Measurements from ENCODE around the gene ARL6IP5. TPM values are rescaled to one million over a fixed set of nuclear protein-coding genes. Genes with fewer than 3 reads are reported as not detected.

ARL6IP5 gene
- total RNA-seq, 3 donors from 2014 or later, result 50.1 to 58.6 (median 58.5) TPM

GRCh38 chr3:69095636-69096035 lies 10.9 kb downstream of the ARL6IP5 start:
- peak in 1 of 2 donors; percentile 21 for ATAC-seq
- H3K36me3 Mint-ChIP-seq (ENCODE audit: insufficient read depth), result peaks cover 16% of the 10 kb centered on the region
- no peak for DNase-seq

GRCh38 chr3:69096299-69096698 lies 11.6 kb downstream of the ARL6IP5 start:
- Mint-ChIP-seq H3K4me3 (peak overlapping the region; percentile 66), H3K9me3 (no peaks in the 10 kb centered on the region), H3K27me3 (ENCODE audit: low read depth) (no peaks in the 10 kb centered on the region), H3K4me1 (ENCODE audit: low read depth) (peaks cover 76% of the 10 kb centered on the region), H3K36me3 (ENCODE audit: insufficient read depth) (peaks cover 14% of the 10 kb centered on the region)
- ATAC-seq (no peak), DNase-seq (no peak)

More at GRCh38 chr3:69095636-69096035, 10.9 kb downstream of the ARL6IP5 start:
- Mint-ChIP-seq H3K4me3 (peak overlapping the region; percentile 66), H3K4me1 (ENCODE audit: low read depth) (peaks cover 79% of the 10 kb centered on the region), H3K9me3 (no peaks in the 10 kb centered on the region), H3K27me3 (ENCODE audit: low read depth) (no peaks in the 10 kb centered on the region)

GRCh38 chr3:69097407-69098086 lies 12.8 kb downstream of the ARL6IP5 start:
- DNase-seq, result no peak
- peaks cover 24% of the 10 kb centered on the region for H3K36me3 Mint-ChIP-seq (ENCODE audit: insufficient read depth)
- peaks cover 73% of the 10 kb centered on the region for H3K4me1 Mint-ChIP-seq (ENCODE audit: low read depth)
- no peaks in the 10 kb centered on the region for H3K9me3 Mint-ChIP-seq
- no peak for ATAC-seq
- peak overlapping the region; percentile 29 for H3K4me3 Mint-ChIP-seq
- H3K27me3 Mint-ChIP-seq (ENCODE audit: low read depth), result no peaks in the 10 kb centered on the region

- Mint-ChIP-seq H3K27me3 (ENCODE audit: low read depth) (no peaks in the 10 kb centered on the region), H3K9me3 (no peaks in the 10 kb centered on the region), H3K4me1 (ENCODE audit: low read depth) (peaks cover 66% of the 10 kb centered on the region), H3K36me3 (ENCODE audit: insufficient read depth) (peaks cover 34% of the 10 kb centered on the region), H3K4me3 (no peak overlapping the region)
- ATAC-seq (no peak), DNase-seq (no peak)
Measured at GRCh38 chr3:69099576-69099975, 14.8 kb downstream of the ARL6IP5 start.

- H3K4me3 Mint-ChIP-seq, result no peak overlapping the region
- H3K27me3 Mint-ChIP-seq (ENCODE audit: low read depth), result no peaks in the 10 kb centered on the region
- H3K36me3 Mint-ChIP-seq (ENCODE audit: insufficient read depth), result peaks cover 40% of the 10 kb centered on the region
- no peaks in the 10 kb centered on the region for H3K9me3 Mint-ChIP-seq
- no peak for DNase-seq
- no peak for ATAC-seq
- peaks cover 42% of the 10 kb centered on the region for H3K4me1 Mint-ChIP-seq (ENCODE audit: low read depth)
Measured at GRCh38 chr3:69102384-69102783, 17.6 kb downstream of the ARL6IP5 start.

- peaks cover 39% of the 10 kb centered on the region for H3K36me3 Mint-ChIP-seq (ENCODE audit: insufficient read depth)
- H3K27me3 Mint-ChIP-seq (ENCODE audit: low read depth), result no peaks in the 10 kb centered on the region
- H3K9me3 Mint-ChIP-seq, result no peaks in the 10 kb centered on the region
- DNase-seq, result no peak
- peaks cover 42% of the 10 kb centered on the region for H3K4me1 Mint-ChIP-seq (ENCODE audit: low read depth)
- H3K4me3 Mint-ChIP-seq, result no peak overlapping the region
- no peak for ATAC-seq
Measured at GRCh38 chr3:69103123-69103522, 18.4 kb downstream of the ARL6IP5 start.

- ATAC-seq, result no peak
- H3K27me3 Mint-ChIP-seq (ENCODE audit: low read depth), result no peaks in the 10 kb centered on the region
- H3K9me3 Mint-ChIP-seq, result no peaks in the 10 kb centered on the region
- peaks cover 38% of the 10 kb centered on the region for H3K36me3 Mint-ChIP-seq (ENCODE audit: insufficient read depth)
- no peak overlapping the region for H3K4me3 Mint-ChIP-seq
- peaks cover 36% of the 10 kb centered on the region for H3K4me1 Mint-ChIP-seq (ENCODE audit: low read depth)
- no peak for DNase-seq
Measured at GRCh38 chr3:69104586-69104985, 19.8 kb downstream of the ARL6IP5 start.

GRCh38 chr3:69105320-69105719 lies 20.6 kb downstream of the ARL6IP5 start:
- H3K4me3 Mint-ChIP-seq, result no peak overlapping the region
- peaks cover 35% of the 10 kb centered on the region for H3K36me3 Mint-ChIP-seq (ENCODE audit: insufficient read depth)
- H3K4me1 Mint-ChIP-seq (ENCODE audit: low read depth), result peaks cover 31% of the 10 kb centered on the region
- DNase-seq, result no peak
- ATAC-seq, result no peak
- no peaks in the 10 kb centered on the region for H3K9me3 Mint-ChIP-seq
- H3K27me3 Mint-ChIP-seq (ENCODE audit: low read depth), result no peaks in the 10 kb centered on the region

GRCh38 chr3:69107841-69108240 lies 23.1 kb downstream of the ARL6IP5 start:
- ATAC-seq (no peak), DNase-seq (no peak)
- Mint-ChIP-seq H3K4me1 (ENCODE audit: low read depth) (peaks cover 19% of the 10 kb centered on the region), H3K4me3 (no peak overlapping the region), H3K36me3 (ENCODE audit: insufficient read depth) (peaks cover 24% of the 10 kb centered on the region), H3K9me3 (no peaks in the 10 kb centered on the region), H3K27me3 (ENCODE audit: low read depth) (no peaks in the 10 kb centered on the region)

GRCh38 chr3:69108811-69109210 lies 24.1 kb downstream of the ARL6IP5 start:
- no peak overlapping the region for H3K4me3 Mint-ChIP-seq
- DNase-seq (no peak), ATAC-seq (no peak)
- H3K4me1 Mint-ChIP-seq (ENCODE audit: low read depth), result peaks cover 18% of the 10 kb centered on the region
- peaks cover 18% of the 10 kb centered on the region for H3K36me3 Mint-ChIP-seq (ENCODE audit: insufficient read depth)
- no peaks in the 10 kb centered on the region for H3K9me3 Mint-ChIP-seq
- no peaks in the 10 kb centered on the region for H3K27me3 Mint-ChIP-seq (ENCODE audit: low read depth)

- no peaks in the 10 kb centered on the region for H3K27me3 Mint-ChIP-seq (ENCODE audit: low read depth)
- H3K9me3 Mint-ChIP-seq, result no peaks in the 10 kb centered on the region
- H3K36me3 Mint-ChIP-seq (ENCODE audit: insufficient read depth), result peaks cover 4% of the 10 kb centered on the region
- no peak overlapping the region for H3K4me3 Mint-ChIP-seq
- H3K4me1 Mint-ChIP-seq (ENCODE audit: low read depth), result peaks cover 10% of the 10 kb centered on the region
- DNase-seq, result no peak
- no peak for ATAC-seq
Measured at GRCh38 chr3:69110941-69111546, 26.3 kb downstream of the ARL6IP5 start.

GRCh38 chr3:69113536-69113935 lies 28.8 kb downstream of the ARL6IP5 start:
- no peaks in the 10 kb centered on the region for H3K9me3 Mint-ChIP-seq
- H3K27me3 Mint-ChIP-seq (ENCODE audit: low read depth), result no peaks in the 10 kb centered on the region
- no peak for ATAC-seq
- no peak overlapping the region for H3K4me3 Mint-ChIP-seq
- no peaks in the 10 kb centered on the region for H3K36me3 Mint-ChIP-seq (ENCODE audit: insufficient read depth)
- no peak for DNase-seq
- peaks cover 6% of the 10 kb centered on the region for H3K4me1 Mint-ChIP-seq (ENCODE audit: low read depth)

GRCh38 chr3:69115731-69116130 lies 31.0 kb downstream of the ARL6IP5 start:
- Mint-ChIP-seq H3K4me1 (ENCODE audit: low read depth) (peaks cover 3% of the 10 kb centered on the region), H3K27me3 (ENCODE audit: low read depth) (no peaks in the 10 kb centered on the region), H3K4me3 (no peak overlapping the region), H3K9me3 (no peaks in the 10 kb centered on the region), H3K36me3 (ENCODE audit: insufficient read depth) (no peaks in the 10 kb centered on the region)
- DNase-seq (no peak), ATAC-seq (no peak)

GRCh38 chr3:69116162-69116561 lies 31.4 kb downstream of the ARL6IP5 start:
- Mint-ChIP-seq H3K4me3 (no peak overlapping the region), H3K36me3 (ENCODE audit: insufficient read depth) (no peaks in the 10 kb centered on the region), H3K9me3 (no peaks in the 10 kb centered on the region), H3K4me1 (ENCODE audit: low read depth) (peaks cover 5% of the 10 kb centered on the region), H3K27me3 (ENCODE audit: low read depth) (no peaks in the 10 kb centered on the region)
- ATAC-seq (no peak), DNase-seq (no peak)

GRCh38 chr3:69116897-69117296 lies 32.2 kb downstream of the ARL6IP5 start:
- no peaks in the 10 kb centered on the region for H3K27me3 Mint-ChIP-seq (ENCODE audit: low read depth)
- no peaks in the 10 kb centered on the region for H3K36me3 Mint-ChIP-seq (ENCODE audit: insufficient read depth)
- DNase-seq (no peak), ATAC-seq (no peak)
- no peaks in the 10 kb centered on the region for H3K9me3 Mint-ChIP-seq
- H3K4me1 Mint-ChIP-seq (ENCODE audit: low read depth), result peaks cover 6% of the 10 kb centered on the region
- no peak overlapping the region for H3K4me3 Mint-ChIP-seq
